ENCODE measurements around the gene SH3BP5L. TPM values are rescaled to one million over a fixed set of nuclear protein-coding genes. Genes with fewer than 3 reads are reported as not detected.

The SH3BP5L gene
- total RNA-seq, 1 donor from 2014 or later: 25.6 TPM

- TF ChIP-seq CTCF (conservative IDR thresholded peaks at IDR 0.05; ENCODE audit: low read depth, low read length): no peak
- DNase-seq (ENCODE audit: low read depth): no peak
- H3K4me3 ChIP-seq (ENCODE audit: low read depth, low read length): no peak overlapping the region
Observed at GRCh38 chr1:248828845-248829244, 3.1 kb upstream of the SH3BP5L start.

- H3K4me3 ChIP-seq (ENCODE audit: low read depth, low read length): peak overlapping the region; percentile 88
- no peak for TF ChIP-seq CTCF (conservative IDR thresholded peaks at IDR 0.05; ENCODE audit: low read depth, low read length)
- DNase-seq (ENCODE audit: low read depth): no peak
Observed at GRCh38 chr1:248825573-248825908, 174 bp downstream of the SH3BP5L start.

- peak overlapping the region; percentile 88 for H3K4me3 ChIP-seq (ENCODE audit: low read depth, low read length)
- TF ChIP-seq CTCF (conservative IDR thresholded peaks at IDR 0.05; ENCODE audit: low read depth, low read length): no peak
- DNase-seq (ENCODE audit: low read depth): no peak
Observed at GRCh38 chr1:248825136-248825535, 579 bp downstream of the SH3BP5L start.

- DNase-seq (ENCODE audit: low read depth): no peak
- TF ChIP-seq CTCF (conservative IDR thresholded peaks at IDR 0.05; ENCODE audit: low read depth, low read length): no peak
Observed at GRCh38 chr1:248824701-248825100, 1.0 kb downstream of the SH3BP5L start.

GRCh38 chr1:248824301-248824700 lies 1.4 kb downstream of the SH3BP5L start:
- no peak for TF ChIP-seq CTCF (conservative IDR thresholded peaks at IDR 0.05; ENCODE audit: low read depth, low read length)
- no peak for DNase-seq (ENCODE audit: low read depth)
- peak overlapping the region; percentile 88 for H3K4me3 ChIP-seq (ENCODE audit: low read depth, low read length)

More at GRCh38 chr1:248824701-248825100, 1.0 kb downstream of the SH3BP5L start:
- peak overlapping the region; percentile 88 for H3K4me3 ChIP-seq (ENCODE audit: low read depth, low read length)

GRCh38 chr1:248823517-248824001 lies 2.2 kb downstream of the SH3BP5L start:
- no peak for DNase-seq (ENCODE audit: low read depth)
- H3K4me3 ChIP-seq (ENCODE audit: low read depth, low read length): peak overlapping the region; percentile 18
- TF ChIP-seq CTCF (conservative IDR thresholded peaks at IDR 0.05; ENCODE audit: low read depth, low read length): no peak

Data from epithelial cell of proximal tubule (primary cell).